Loucy (cell line): ENCODE results near the gene RAC2.

ENCODE experiments used
- EZH2phosphoT487 ChIP-seq: fragments of 200-600 bp; IDR thresholded peaks from 2 replicates; pipeline ENCODE4 v1.6.1; 2018; ENCODE audit warnings: antibody characterized with exemption, mild to moderate bottlenecking, moderate library complexity, borderline replicate concordance
- TF ChIP-seq, protein P1 (sequence below): fragments of 200-600 bp; sonication (generic); conservative IDR thresholded peaks from 2 replicates; pipeline ENCODE4 v1.5.1; 2014; ENCODE audit warnings: mild to moderate bottlenecking, antibody characterized with exemption, low read length

DNA sequence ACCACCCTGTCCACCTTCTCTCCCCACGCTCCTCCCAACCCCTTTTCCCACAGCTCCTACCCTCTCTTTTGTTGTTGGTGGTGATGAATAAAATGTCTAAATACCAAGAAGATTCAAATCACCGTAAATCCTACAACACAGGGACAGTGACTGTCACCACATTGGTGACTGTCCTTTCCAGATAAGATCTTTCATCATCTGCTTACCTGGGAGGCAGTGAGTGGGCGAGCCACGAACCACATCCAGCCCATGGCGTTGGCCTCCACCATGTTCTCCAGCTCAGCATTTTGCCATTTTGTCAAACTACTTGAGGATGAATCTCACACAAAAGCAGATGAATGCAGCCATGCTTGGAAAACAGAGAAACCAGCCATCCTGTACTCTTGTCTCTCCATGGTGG is 31.6 kb upstream of the RAC2 start:
- TF ChIP-seq, protein P1, sequence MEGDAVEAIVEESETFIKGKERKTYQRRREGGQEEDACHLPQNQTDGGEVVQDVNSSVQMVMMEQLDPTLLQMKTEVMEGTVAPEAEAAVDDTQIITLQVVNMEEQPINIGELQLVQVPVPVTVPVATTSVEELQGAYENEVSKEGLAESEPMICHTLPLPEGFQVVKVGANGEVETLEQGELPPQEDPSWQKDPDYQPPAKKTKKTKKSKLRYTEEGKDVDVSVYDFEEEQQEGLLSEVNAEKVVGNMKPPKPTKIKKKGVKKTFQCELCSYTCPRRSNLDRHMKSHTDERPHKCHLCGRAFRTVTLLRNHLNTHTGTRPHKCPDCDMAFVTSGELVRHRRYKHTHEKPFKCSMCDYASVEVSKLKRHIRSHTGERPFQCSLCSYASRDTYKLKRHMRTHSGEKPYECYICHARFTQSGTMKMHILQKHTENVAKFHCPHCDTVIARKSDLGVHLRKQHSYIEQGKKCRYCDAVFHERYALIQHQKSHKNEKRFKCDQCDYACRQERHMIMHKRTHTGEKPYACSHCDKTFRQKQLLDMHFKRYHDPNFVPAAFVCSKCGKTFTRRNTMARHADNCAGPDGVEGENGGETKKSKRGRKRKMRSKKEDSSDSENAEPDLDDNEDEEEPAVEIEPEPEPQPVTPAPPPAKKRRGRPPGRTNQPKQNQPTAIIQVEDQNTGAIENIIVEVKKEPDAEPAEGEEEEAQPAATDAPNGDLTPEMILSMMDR: no peak
- no peak for TF ChIP-seq EZH2phosphoT487
